ENCODE data around the gene ROR2. TPM values are rescaled to one million over a fixed set of nuclear protein-coding genes. Genes with fewer than 3 reads are reported as not detected.

The ROR2 gene
- total RNA-seq, 2 donors from 2014 or later: 0.07 to 0.10 TPM

DNA sequence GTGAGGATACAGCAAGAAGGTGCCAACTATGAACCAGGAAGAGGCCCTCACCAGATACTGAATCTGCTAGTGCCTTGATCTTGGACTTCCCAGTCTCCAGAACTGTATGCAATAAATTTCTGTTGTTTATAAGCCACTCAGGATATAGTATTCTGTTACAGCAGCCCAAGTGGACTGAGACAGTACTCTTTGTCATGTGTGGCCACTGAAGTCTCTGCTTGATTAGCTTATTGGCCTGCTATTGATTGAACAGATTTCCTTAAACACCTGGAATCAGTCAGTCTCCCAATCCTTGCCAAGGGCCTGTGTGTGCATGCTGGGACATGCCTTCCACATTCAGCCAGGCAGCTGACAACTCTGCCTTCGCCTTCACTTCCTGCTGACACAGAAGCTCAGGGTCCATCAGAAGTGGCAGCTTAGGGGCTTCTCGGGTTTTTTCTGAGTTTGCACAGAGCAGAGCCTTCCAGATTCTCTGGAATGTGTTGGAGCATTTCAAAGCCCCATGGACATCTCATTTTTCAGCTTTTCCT is 13.7 kb upstream of the ROR2 start:
- ATAC-seq (replicated peaks in 1 of 2) (no peak), DNase-seq (no peak)
- Mint-ChIP-seq H3K36me3 (ENCODE audit: insufficient read depth in 2 of 2) (peaks cover 0 to 4% of the 10 kb centered on the region in 2 donors), H3K4me1 (ENCODE audit: low read depth) (no peaks in the 10 kb centered on the region), H3K27me3 (ENCODE audit: low read depth) (peaks cover 23% of the 10 kb centered on the region), H3K9me3 (no peaks in the 10 kb centered on the region), H3K27ac (no peak overlapping the region), H3K4me3 (no peak overlapping the region)

GRCh38 chr9:91960367-91960766 is 10.3 kb upstream of the ROR2 start:
- Mint-ChIP-seq H3K9me3 (no peaks in the 10 kb centered on the region), H3K36me3 (ENCODE audit: insufficient read depth in 2 of 2) (peaks cover 0 to 4% of the 10 kb centered on the region in 2 donors), H3K27ac (no peak overlapping the region), H3K27me3 (ENCODE audit: low read depth) (peaks cover 3% of the 10 kb centered on the region), H3K4me1 (ENCODE audit: low read depth) (no peaks in the 10 kb centered on the region), H3K4me3 (no peak overlapping the region)
- ATAC-seq (replicated peaks in 1 of 2) (no peak), DNase-seq (no peak)

GRCh38 chr9:91958174-91958573 is 8.1 kb upstream of the ROR2 start:
- H3K27ac Mint-ChIP-seq: no peak overlapping the region
- DNase-seq: no peak
- no peak overlapping the region for H3K4me3 Mint-ChIP-seq
- peaks cover 0 to 4% of the 10 kb centered on the region in 2 donors for H3K36me3 Mint-ChIP-seq (ENCODE audit: insufficient read depth in 2 of 2)
- peaks cover 16% of the 10 kb centered on the region for H3K27me3 Mint-ChIP-seq (ENCODE audit: low read depth)
- no peak for ATAC-seq (replicated peaks in 1 of 2)
- no peaks in the 10 kb centered on the region for H3K9me3 Mint-ChIP-seq
- no peaks in the 10 kb centered on the region for H3K4me1 Mint-ChIP-seq (ENCODE audit: low read depth)

DNA sequence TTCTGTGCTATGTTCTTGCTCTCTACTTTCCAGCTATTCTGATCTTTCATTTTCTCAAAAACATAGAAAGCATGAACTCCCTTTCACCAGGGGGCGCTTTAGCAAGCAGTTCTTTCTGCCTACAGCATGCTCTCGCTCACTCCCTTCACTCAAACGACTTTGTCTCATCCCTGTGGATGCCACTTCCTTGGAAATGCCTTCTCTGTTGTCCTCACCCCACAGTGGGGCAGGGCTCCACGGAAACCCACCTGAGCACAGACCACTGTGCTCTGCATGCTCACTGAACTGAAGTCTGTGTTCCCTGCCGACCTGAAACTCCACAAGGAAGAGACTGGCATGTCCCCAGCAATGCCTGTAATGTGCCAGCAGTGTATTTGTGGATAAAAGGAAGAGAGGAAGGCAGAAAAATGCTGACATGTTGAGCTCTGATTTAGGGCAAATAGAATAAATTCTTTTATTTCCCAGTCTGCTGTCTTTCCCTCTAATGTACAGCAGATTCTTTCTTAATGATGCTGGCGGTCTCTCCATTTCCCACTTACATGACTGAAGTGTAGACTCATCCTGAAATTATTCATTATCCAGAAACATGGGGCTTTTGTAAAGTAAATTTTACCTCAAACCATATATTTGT is 4.9 kb upstream of the ROR2 start:
- Mint-ChIP-seq H3K27ac (no peak overlapping the region), H3K4me3 (no peak overlapping the region), H3K36me3 (ENCODE audit: insufficient read depth in 2 of 2) (no peaks in the 10 kb centered on the region), H3K9me3 (no peaks in the 10 kb centered on the region), H3K27me3 (ENCODE audit: low read depth) (peaks cover 47% of the 10 kb centered on the region), H3K4me1 (ENCODE audit: low read depth) (no peaks in the 10 kb centered on the region)
- DNase-seq: peak; percentile 31 to 33
- no peak for ATAC-seq (replicated peaks in 1 of 2)

DNA sequence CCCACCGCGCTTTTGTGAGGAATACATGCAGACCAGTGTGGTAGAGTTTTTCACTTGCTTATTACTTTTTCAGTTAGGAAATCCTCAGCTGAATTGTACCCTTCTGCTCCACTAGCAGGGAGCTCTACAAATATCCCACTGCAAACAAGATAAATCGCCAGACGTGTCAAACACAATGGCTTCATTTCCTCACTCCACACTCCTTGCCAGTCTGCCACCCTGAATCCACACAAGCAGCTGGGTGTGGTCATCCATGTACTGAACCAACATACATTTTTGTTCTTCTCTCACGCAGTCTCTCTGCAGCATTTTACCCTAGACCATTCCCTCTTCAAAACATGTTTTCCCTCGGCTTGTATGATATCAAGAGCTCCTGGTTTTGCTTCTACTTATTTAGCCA is 3.7 kb upstream of the ROR2 start:
- Mint-ChIP-seq H3K4me3 (no peak overlapping the region), H3K27me3 (ENCODE audit: low read depth) (peaks cover 47% of the 10 kb centered on the region), H3K36me3 (ENCODE audit: insufficient read depth in 2 of 2) (no peaks in the 10 kb centered on the region), H3K27ac (no peak overlapping the region), H3K9me3 (no peaks in the 10 kb centered on the region), H3K4me1 (ENCODE audit: low read depth) (no peaks in the 10 kb centered on the region)
- no peak for ATAC-seq (replicated peaks in 1 of 2)
- DNase-seq: no peak

GRCh38 chr9:91951944-91952520 is 2.0 kb upstream of the ROR2 start:
- no peak overlapping the region for H3K27ac Mint-ChIP-seq
- ATAC-seq (replicated peaks in 1 of 2) (no peak), DNase-seq (no peak)
- H3K4me1 Mint-ChIP-seq (ENCODE audit: low read depth): no peaks in the 10 kb centered on the region
- H3K27me3 Mint-ChIP-seq (ENCODE audit: low read depth): peaks cover 62% of the 10 kb centered on the region
- H3K36me3 Mint-ChIP-seq (ENCODE audit: insufficient read depth in 2 of 2): no peaks in the 10 kb centered on the region
- no peaks in the 10 kb centered on the region for H3K9me3 Mint-ChIP-seq
- H3K4me3 Mint-ChIP-seq: no peak overlapping the region

GRCh38 chr9:91949392-91949945 is 559 bp downstream of the ROR2 start:
- peaks cover 84% of the 10 kb centered on the region for H3K27me3 Mint-ChIP-seq (ENCODE audit: low read depth)
- H3K27ac Mint-ChIP-seq: no peak overlapping the region
- peak overlapping the region; percentile 44 to 52 for H3K4me3 Mint-ChIP-seq
- H3K36me3 Mint-ChIP-seq (ENCODE audit: insufficient read depth in 2 of 2): no peaks in the 10 kb centered on the region
- H3K4me1 Mint-ChIP-seq (ENCODE audit: low read depth): no peaks in the 10 kb centered on the region
- peak in 1 of 2 donors; percentile 31 for ATAC-seq (replicated peaks in 1 of 2)
- H3K9me3 Mint-ChIP-seq: no peaks in the 10 kb centered on the region
- DNase-seq: no peak

GRCh38 chr9:91948597-91949391 is 1.2 kb downstream of the ROR2 start:
- Mint-ChIP-seq H3K27ac (no peak overlapping the region), H3K36me3 (ENCODE audit: insufficient read depth in 2 of 2) (no peaks in the 10 kb centered on the region), H3K4me3 (peak overlapping the region; percentile 44 to 52), H3K27me3 (ENCODE audit: low read depth) (peaks cover 84% of the 10 kb centered on the region), H3K4me1 (ENCODE audit: low read depth) (no peaks in the 10 kb centered on the region), H3K9me3 (no peaks in the 10 kb centered on the region)
- peak; percentile 33 to 36 for DNase-seq
- peak; percentile 48 to 59 for ATAC-seq (replicated peaks in 1 of 2)

- Mint-ChIP-seq H3K4me1 (ENCODE audit: low read depth) (no peaks in the 10 kb centered on the region), H3K27me3 (ENCODE audit: low read depth) (peaks cover 84% of the 10 kb centered on the region), H3K4me3 (no peak overlapping the region), H3K36me3 (ENCODE audit: insufficient read depth in 2 of 2) (no peaks in the 10 kb centered on the region), H3K27ac (no peak overlapping the region), H3K9me3 (no peaks in the 10 kb centered on the region)
- ATAC-seq (replicated peaks in 1 of 2) (no peak), DNase-seq (no peak)
These were observed 1.9 kb downstream of the ROR2 start for GRCh38 chr9:91948101-91948596.

DNA sequence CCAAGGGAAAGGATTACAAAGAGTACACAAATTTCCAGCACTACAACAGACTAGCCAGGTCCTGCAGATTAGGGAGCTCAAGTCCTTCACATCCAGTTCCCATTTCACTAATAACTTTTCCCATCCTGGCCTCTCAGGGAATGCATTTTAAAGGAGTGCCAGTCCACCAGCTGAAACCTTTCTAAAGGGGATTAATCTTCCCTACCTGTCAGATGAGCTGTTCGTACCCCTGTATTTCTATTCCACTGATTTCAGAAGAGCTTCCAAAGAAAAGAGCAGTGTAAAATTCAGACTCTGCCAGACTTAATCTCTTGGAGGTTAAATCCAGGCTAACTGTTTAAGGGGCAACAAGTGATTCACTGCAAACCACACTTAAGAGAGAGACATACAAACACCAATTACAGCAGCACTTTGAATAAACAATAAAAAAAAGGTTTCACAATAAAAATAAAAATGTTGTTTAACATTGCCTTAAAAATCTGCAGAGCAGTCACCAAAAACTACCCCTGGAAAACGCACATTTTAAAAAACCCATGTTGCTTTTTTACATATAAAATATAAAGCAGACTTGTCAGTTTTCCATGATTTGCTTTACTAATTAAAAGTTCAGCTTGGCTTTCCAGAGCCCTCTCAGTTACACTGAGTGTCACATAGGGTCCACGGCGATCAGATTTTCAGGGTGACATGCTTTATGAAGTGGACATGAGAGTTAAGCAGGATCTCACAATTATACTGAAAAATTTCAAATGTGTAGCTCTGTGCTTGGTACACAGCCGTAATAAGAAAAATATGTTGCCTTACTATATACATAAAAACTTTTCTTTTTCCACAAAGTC is 3.2 kb downstream of the ROR2 start:
- Mint-ChIP-seq H3K27me3 (ENCODE audit: low read depth) (peaks cover 81% of the 10 kb centered on the region), H3K4me1 (ENCODE audit: low read depth) (no peaks in the 10 kb centered on the region), H3K4me3 (no peak overlapping the region), H3K9me3 (no peaks in the 10 kb centered on the region), H3K27ac (no peak overlapping the region), H3K36me3 (ENCODE audit: insufficient read depth in 2 of 2) (no peaks in the 10 kb centered on the region)
- ATAC-seq (replicated peaks in 1 of 2) (no peak), DNase-seq (no peak)

GRCh38 chr9:91946196-91946595 is 3.8 kb downstream of the ROR2 start:
- Mint-ChIP-seq H3K27ac (no peak overlapping the region), H3K4me1 (ENCODE audit: low read depth) (no peaks in the 10 kb centered on the region), H3K4me3 (no peak overlapping the region), H3K27me3 (ENCODE audit: low read depth) (peaks cover 75% of the 10 kb centered on the region), H3K36me3 (ENCODE audit: insufficient read depth in 2 of 2) (no peaks in the 10 kb centered on the region), H3K9me3 (no peaks in the 10 kb centered on the region)
- no peak for ATAC-seq (replicated peaks in 1 of 2)
- no peak for DNase-seq

DNA sequence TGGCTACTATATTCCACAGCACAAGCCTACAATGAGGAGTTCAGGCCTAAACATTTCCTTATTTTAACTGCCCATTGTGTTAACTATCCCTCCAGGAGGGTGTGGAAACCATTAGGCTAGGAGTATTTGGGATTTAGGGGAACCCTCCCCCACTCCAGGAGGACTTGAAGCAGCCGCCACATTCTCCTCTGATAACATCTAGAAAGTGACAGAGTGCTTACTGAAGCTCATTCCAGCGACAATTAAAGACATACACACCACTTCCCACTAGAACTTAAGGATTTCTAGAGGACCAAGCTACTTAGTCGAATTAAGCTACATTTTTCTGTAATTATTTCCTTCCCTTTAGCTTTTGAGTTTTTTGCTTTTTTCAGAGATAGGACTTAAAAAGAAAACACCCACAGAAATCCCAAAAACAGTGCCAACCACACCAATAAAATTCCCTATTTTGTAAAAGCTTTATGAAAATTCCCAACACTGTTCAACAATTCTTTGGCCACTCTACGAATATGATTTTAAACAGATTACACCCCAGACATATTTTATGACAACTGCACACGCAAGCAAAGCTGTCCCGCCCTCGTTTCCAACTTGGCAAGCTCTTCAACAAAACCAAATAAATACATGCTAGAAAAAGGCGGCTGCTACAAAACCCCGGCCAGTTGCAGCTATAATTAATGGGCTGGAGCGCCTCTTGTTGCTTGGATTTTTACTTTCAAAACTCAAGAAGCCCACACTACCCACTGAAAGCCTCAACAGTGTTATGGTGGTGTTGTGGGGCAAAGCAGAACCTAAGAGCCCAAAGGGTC is 4.5 kb downstream of the ROR2 start:
- Mint-ChIP-seq H3K4me1 (ENCODE audit: low read depth) (no peaks in the 10 kb centered on the region), H3K36me3 (ENCODE audit: insufficient read depth in 2 of 2) (no peaks in the 10 kb centered on the region), H3K27me3 (ENCODE audit: low read depth) (peaks cover 67% of the 10 kb centered on the region), H3K27ac (no peak overlapping the region), H3K4me3 (no peak overlapping the region), H3K9me3 (no peaks in the 10 kb centered on the region)
- DNase-seq (no peak), ATAC-seq (replicated peaks in 1 of 2) (no peak)

Data from activated T-cell treated with anti-CD3 and anti-CD28 coated beads, Interleukin-2, amount 50 U/mL, for 72 hours (primary cell).